KG1 (cell line): ENCODE data around the gene PARVB.
A peak's percentile ranks its signal among the peaks of the same experiment; 100 is the strongest.
"Not testable (repeated sequence)": the region's sequence is repeated elsewhere in the genome, so short reads cannot be mapped to it uniquely, and the experiment has no call there.

Experiments
- DNase-seq: peaks from one replicate; lab custom pipeline; 2025; lab: John Stamatoyannopoulos, UW

Gene PARVB

DNA sequence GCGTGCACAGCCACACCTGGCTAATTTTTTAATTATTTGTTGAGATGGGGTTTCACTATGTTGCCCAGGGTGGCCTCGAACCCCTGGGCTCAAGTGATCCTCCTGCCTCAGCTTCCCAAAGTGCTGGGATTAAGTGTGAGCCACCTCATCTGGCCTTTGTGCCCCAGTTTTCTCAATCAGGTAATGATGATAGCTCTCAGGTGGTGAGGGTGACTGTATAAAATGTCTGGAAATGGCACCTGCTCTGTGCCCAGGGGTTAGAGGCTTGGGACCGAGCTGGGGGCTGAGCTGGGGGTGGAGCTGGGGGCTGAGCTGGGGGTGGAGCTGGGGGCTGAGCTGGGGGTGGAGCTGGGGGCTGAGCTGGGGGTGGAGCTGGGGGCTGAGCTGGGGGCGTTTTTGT lies 32.5 kb downstream of the PARVB start:
- not testable (repeated sequence) for DNase-seq

DNA sequence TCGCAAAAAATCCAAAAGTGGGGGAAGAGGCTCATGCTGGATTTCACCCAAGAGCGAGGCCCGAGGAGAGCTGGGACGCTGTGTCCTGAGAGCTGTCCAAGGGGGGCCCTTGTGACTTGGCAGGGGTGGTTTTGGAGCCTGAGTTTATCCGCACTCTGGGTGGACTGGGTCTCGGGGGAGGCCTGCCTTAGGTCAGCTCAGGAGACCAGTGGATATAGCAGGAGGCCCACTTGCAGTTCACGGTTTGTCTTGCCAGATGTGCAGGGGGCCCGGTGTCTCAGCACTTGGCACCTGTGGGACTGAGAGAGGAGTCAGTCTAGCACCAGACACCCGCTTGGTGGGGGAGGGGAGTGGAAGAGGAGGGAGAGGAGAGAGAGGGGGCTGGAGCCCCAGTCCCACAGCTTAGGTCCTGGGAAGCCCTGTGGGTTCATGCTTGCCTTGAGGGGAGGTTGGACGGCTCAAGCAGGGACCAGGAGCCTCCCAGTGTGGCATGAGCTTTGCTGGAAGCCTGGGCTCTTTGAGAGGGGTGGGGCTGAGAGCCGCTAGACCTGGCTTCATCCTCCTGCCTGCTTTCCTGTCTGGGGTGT lies 33.4 kb downstream of the PARVB start:
- no peak for DNase-seq

DNA sequence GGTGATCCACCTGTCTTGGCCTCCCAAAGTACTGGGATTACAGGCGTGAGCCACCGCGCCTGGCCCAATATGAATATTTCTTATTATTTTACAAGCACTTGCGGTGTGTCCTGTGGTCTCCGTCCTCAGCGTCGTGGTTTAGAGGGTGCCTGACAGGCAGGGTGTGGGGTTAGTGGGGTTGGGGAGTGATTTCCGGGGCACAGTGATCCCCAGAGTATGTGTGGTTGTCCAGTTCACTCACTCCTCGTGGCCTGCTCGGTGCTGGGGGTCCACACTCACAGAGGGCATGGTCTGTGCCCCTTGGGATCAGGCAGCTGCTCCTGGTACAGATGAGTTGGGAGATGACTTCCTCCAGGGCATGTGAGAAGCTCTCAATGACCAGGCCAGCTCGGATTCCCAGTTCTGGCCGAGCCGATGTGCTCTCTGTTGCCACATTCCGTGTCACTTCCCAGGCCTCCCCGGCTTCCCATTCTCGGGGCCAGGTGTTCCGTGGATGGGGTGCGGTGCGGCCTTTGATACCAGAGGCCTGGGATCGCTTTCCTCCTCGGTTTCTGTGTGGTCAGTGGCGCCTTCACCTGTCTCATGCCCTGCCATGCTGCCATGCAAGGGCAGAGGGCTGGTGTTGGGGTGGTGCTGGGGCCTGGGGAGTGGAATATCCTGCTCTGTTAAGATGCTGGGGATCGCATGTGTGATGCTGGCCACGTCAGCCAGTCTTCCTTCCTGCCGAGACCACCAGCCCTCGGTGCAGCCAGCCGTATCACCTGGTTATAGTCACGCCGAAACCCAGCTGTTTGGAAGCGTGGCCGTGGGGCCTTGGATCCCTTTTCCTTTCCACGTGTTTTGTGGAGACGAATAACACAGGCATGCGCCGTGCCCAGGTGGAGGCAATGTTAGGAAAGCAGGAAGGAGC lies 39.6 kb downstream of the PARVB start:
- DNase-seq = no peak

DNA sequence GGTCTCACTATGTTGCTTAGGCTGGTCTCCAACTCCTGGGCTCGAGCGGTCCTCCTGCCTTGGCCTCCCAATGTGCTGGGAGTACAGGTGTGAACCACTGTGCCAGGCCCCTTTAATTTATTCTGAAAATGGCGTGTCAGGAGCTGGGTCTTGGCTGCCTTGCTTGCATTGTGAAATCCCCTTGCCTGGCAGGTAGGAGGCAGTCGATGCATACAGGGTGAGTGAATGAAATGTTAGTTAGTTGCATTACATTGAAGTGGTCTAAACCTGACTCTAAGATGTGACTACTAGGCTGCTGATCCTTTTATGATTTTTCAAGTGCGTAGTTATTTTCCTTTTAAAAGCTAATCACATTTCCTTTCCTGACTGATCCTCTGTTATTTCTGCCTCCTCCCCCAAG lies 42.9 kb downstream of the PARVB start:
- DNase-seq = no peak

DNA sequence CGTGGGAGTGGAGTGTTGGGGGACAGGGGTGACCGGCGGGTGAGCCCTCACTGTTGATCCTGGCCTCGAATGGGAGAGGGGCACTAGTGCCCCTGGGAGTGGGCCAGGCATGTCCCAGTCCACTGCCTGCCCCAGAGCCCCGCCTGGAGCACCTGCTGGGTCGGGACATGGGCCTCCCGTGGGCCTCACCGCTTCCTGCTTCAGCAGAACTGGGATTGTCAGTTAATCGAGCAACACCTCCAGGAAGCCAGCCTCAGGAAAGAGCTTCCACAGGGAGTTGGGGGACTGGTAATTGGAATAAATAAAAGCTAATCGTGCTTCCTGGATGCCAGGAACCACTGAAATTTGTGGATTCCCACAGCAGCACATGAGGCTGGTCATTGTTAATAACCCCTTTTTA lies 43.8 kb downstream of the PARVB start:
- DNase-seq = no peak

DNA sequence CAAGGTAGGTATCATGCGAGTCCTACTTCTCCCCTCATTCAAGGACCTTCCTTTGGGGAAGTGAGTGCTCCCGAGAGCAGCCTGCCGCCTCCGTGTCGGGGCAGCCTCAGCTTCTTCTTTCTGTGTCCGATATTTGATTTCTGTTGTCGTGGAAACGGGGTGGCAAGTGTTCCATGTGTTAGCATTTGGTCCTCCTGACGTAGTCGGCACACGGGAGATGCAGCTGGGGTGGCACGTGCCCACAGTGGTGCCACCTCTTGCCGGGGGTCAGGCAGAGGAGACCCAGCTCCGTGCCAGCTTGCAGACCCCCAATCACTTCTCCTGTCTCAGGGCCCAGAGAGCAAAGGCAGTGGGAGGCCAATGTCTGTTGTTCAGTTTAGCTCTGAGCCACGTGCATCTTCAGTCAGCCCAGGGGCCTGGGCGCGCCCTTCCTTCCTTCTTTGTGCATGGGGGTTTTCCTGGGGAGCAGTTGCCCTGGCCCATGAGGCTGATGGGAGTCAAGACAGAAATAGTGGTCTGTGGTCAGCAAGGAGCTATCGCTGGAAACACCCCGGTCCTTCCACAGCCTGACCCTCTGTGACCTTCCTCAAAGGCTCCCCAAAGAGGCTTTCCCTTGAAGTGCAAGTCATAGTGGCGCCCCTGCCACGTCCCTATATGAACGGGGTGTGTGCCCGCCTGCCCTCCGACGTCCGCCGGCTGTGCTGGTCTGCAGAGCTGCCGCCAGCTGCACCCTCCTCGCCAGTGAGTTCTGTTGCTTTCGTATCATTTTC lies 44.5 kb downstream of the PARVB start:
- peak; percentile 34 for DNase-seq

DNA sequence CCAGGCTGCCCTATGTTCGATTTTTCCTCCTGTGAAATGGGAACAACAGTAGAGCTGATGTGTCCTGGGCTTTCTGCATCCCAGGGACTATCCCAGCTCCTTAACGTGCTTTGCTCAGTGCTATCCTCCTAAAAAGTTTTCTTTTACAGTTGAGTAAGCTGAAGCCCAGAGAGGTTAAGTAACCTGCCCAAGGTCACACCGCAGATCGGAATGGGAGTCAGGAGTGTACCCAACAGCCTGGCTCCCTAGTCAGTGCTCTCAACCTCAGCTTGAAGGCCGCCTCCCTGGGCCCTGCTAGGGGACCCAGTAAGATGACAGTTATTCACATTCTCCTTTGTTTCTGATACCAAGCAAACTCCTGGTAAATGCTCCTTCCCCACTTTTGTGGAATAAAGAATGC lies 45.9 kb downstream of the PARVB start:
- no peak for DNase-seq

DNA sequence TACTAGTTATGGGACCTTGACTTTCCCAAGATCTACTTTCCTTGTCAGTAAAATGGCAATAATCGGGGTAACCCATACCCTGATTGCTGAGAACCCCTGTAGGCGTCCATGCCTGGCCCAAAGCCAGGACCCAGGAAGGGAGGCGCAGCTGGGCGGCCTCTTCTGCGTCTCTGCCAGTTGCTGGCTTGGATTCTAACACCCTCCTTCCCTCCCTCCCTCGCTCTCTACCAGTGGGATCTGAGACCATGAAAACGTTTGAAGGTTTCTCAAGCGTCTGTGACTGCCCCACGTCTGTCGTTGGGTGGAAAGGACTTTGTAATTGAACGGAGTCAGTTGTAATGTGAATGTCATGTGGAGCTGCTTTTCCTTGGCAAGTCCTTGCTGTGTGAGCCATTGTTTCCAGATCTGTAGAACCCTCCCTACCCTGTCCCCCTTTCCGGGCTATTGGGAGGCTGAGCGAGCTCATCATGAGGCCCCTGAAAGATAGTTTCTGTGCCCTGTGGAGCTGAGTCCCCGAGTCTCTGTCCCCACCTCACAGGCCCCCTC lies 47.8 kb downstream of the PARVB start:
- no peak for DNase-seq

DNA sequence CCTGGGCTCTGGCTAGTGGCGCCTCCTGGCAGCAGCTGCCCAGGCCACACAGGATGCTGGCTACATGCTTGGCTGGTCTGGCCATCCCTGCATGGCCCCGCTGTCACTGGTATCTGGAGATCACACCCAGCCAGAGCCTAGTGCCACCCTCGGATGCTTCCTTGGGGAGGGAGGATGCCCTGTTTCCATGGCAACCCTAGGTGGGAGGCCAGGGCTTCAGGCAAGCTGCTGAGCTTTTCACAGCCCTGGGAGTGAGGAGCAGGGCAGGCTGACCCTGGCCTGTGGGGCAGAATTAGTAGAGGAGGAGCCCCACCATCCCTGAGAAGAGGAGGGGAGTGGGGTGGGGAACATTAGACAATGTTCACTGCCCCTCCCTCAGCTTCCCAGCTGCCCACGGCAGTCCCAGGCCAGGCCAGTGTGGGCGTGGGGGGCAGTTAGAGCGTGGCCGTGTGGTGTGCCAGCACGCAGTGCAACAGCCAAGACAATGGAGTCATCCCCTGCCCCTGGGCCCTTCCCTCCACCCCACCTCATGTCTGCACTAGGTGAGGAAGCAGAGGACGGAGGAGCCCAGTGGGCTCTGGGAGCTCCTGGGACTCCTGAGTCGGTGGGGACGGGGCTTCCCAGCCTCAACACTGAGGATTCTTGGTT lies 50.4 kb downstream of the PARVB start:
- DNase-seq = no peak

DNA sequence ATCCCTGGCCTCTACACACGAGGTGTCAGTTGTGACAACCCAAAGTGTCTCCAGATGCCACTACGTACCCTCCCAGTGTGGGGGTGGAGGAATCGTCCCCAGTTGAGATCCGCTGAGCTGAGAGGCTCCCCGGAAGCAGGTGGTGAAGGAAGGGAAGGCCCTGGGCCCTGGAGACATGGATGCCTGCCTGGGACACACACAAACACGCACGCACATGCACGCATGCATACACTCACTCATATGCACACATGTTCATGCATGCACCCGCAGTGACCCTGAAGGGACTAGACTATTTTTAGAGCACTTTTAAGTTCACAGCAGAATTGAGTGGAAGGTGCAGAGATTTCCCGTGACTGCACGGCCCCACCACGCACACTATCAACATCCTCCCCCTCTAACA lies 50.9 kb downstream of the PARVB start:
- DNase-seq = no peak

DNA sequence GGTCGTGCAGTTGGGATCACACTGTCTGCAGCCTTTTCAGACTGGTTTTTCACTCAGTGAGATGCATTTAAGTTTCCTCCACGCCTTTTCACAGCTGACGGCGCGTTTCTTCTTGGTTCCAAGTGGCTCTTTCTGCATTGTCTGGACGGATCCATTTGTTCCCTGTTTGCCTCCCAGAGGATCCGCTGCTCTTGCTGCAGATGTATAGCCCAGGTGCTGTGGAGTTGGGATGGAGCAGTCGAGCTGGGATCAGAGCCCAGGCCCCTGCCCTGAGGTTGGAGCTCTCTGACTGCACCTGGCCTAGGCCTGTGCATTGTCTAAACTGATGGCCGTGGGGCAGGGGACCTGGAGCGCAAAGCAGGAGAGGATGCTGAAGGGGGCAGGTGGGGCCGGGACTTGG lies 51.6 kb downstream of the PARVB start:
- no peak for DNase-seq

DNA sequence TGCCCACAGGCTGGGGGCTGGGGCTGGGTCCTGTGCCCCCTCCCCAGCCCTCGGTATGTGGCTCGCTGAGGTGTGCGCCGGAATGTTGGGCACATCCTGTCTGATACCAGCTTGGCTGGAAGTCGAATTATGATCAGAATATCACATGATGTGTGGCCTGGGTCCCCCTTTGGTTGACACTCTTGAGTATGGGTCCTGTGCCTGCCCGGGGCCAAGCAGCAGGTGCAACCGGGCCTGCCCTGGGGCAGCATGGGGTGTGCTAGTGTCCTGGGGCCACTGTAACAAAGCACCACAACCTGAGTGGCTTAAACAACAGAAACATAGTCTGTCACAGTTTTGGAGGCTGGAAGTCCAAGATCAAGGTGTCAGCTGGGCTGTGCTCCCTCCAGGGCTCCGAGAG lies 52.7 kb downstream of the PARVB start:
- DNase-seq = no peak

DNA sequence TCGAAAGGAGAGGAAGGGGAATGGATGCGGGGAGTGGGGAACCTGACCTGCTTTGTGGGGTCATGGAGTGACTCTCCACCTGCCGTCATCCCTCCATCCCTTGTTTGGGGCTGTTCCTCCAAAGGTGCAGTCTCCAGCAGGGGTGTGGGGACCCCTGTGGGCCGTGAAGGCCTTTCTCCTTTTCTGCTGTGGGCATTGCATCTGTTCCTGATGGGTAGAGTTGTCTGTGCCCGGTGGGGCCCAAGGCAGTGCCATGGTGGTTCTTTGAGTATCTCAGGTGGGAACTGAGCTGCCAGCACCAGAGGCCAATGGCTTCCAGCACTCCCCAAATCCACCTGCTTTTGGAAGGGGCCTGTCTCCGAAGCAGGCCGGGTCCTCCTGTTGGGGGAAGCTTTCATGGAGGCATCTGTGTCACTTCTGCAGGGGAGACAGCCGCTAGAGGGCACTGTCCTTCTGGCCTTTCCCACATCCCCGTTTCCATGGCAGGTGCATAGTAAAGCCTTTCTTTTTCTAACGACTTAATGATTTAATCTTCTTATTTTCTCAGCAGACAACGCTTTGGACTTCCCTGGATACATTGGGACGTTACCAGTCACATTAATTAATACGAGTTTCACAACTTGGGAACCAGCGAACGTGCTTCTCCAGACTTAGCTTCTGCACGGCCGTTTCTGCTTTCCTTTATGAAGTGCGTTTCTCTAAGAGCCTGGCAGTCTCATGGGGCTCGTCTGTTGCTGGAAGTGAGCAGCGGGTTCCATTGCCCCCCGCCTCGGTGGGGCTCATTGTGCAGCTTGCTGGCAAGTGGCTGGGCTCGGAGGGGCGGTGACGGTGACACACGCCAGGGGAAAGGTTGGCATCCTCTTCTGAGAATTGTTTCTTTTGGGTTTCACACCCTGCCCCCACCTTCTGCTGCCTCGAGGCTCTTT lies 57.1 kb downstream of the PARVB start:
- DNase-seq = peak; percentile 36

DNA sequence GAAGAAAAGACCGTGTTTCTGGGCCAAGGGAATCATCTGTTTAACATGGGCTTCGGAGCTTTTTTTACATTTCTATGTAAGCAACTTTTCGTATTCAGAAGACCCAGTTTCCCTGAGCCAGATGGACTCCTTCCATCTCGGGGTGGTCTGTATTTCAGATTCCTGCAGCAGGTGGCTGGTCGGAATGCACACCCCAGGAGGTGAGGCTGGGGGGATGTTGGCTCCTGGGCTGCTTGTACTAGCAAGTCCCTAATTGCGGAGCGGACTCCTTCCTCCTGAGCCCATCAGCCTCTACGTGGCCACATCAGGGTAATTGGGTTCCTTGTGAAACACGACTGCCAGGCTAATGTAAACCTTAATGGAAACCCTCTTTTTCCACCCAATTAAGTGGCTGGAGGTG lies 58.7 kb downstream of the PARVB start:
- no peak for DNase-seq

DNA sequence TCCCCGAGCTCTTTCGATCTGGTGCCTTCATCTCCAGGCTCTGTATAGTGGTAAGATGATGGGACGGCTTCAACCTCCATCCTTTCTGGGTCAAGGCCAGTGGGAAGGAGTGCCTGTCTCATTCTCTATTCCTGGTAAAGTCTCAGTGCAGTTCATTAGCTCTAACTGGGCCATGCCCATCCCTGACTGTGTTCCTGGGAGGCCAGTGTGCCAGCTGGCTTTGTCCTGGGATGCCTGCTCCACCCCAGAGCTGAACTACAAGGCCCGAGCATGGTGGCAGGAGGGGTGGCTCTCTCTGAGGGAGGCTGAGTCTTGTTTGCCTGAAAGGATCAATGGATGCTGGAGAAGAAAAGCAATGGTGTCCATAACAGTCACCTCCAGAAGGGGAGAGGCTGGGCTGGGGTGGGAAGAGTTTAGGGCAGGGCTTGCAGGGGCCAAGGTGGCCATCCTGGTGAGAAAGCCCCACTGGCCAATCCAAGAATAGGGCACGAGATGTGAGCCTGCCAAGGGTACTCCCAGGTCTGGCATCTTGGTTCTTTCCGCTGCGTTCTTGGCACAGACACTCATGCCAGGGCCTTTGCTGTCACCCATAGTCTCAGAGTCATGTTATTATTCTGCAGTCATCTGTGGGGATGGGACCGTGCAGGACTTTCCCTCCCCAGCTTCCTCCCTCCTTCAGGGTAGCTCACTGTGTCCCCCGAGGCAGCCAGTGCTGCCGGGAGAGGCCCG lies 60.1 kb downstream of the PARVB start:
- no peak for DNase-seq

DNA sequence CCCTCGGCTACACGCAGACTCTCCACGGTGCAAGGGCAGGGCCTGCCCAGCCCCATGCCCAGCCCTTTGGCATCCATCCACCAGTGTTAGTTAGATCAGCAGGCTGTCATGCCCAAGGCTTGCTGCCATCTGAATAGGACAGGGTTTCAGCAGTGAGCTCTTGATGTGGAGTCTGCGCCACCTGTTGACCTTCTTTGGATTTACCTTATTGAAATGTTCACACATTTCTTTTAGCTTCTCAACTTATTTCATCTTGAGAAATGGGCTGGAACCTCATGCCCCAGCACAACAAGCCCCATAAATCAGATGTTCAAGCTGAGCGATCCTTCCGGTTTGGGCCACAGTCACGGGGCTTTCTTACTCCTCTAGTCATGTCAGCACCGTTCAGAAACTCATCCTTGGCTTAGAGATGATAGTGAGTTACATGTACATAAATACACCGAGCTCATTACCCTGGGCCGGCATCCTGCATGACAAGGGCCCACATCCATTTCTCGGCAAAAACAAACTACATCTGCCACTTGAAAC lies 61.7 kb downstream of the PARVB start:
- no peak for DNase-seq

DNA sequence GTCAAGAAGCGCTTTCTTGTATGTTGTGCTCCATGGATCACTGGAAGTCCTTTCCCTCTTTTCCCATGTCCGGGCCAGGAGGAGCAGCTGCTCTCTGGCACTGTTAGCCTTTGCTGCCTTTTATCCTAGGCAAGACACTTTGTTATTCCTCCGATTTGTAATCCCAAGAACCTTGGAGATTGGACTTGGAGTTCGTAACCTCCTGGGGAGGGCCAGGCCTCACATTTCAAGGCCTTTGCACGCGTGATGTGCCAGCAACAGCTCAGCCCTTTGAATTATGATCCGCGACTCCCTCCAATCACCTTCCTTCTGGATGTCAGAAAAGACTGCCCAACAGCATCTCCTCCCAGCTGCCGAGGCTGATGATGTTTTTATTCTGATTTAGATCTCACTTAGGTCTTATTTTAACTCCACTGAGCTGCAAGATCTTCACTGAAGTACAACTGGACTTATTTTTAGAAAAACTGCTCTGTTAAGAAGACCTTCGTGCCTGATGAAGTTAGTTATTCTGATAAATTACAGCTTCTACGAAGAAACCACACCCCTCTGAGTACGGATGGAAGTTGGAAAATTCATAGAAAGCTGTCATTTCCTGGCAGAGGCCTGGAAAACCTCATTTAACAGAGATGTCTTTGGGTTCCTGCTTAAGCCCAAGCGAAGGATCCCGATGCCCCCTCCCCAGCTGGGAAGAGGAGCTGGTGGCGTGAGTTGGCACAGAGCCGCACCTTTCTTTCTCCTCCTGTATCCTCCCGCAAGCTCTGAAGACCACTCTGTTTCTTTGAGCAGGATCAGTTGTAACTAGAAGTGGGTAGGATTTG lies 62.4 kb downstream of the PARVB start:
- no peak for DNase-seq

DNA sequence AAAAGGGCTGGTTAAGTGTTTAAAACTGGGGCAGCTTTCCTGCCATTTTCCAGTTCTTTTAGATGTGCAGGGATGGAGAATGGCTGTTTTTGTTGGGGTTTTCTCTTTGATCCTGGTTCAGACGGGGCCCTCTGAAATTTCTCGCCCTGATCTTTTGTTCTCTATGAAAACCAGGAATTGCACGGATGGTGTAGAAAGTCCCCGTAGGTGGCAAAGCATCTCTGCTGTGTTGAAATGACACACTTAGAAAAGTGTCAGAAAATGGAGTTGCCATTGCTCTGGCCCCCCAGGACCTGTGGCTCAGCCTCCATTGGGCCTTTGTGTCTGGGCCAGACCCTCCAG lies 63.0 kb downstream of the PARVB start:
- DNase-seq = no peak

DNA sequence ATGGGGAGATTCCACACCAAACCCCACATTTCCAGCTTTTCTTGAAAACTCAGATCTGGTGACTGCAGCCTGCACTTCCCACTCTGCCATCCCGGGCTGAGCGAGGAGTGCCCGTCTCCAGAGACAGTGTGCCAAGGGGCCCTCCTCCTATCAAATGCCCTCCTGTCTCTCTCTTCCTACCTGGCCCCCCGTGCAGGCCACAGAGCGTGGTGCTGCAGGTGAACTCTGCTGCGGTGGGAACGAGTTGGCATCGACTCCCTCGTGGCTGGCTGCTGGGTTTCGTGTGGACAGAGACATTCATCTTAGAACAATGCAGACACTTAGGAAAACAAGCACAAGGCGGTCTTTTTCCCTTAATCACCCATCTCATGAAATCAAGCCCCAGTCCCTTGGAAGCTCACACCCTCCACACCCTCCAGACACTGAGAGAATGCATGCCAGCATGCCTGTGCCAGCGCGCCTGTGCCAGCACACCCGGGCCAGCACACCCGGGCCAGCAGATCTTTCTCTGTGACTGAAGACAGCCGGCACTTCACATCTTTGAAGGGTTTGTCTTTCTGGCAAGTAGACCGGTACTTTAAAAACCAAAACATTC lies 65.0 kb downstream of the PARVB start:
- no peak for DNase-seq
